Right lobe of liver (tissue), 6 donors: Measurements from ENCODE around the gene MDM2. TPM values are rescaled to one million over a fixed set of nuclear protein-coding genes. Genes with fewer than 3 reads are reported as not detected.
A peak's percentile ranks its signal among the peaks of the same experiment; 100 is the strongest.
"Not testable (repeated sequence)": the region's sequence is repeated elsewhere in the genome, so short reads cannot be mapped to it uniquely, and the experiment has no call there.

Source experiments
- ATAC-seq, 4 donors: fragments of 200-7000 bp; cut with Tn5 transposase; one replicate each; pipeline ENCODE4 v1.9.1; 2020; ENCODE audit warnings: mild to moderate bottlenecking in 4 of 4, moderate library complexity in 4 of 4
- DNase-seq, 3 donors: peaks; one replicate each; pipeline ENCODE4 v3.0.0-alpha.2; 2020
- H3K27ac ChIP-seq, 3 donors: fragments of 200-600 bp; one replicate each; pipeline ENCODE4 v1.8.0; 2022
- H3K27me3 ChIP-seq, 2 donors: fragments of 200-600 bp; one replicate each; pipeline ENCODE4 v1.8.0; 2022
- H3K36me3 ChIP-seq, 4 donors: fragments of 200-600 bp; sonication (generic) in 1 of 4; one replicate each; pipeline versions ENCODE4 v1.5.1 to v1.8.0; 2017 to 2022; ENCODE audit warnings: control low read depth in 1 of 4
- H3K4me1 ChIP-seq, 4 donors: fragments of 200-600 bp; sonication (generic) in 1 of 4; one replicate each; pipeline versions ENCODE4 v1.5.1 to v1.8.0; 2017 to 2022; ENCODE audit warnings: control low read depth in 1 of 4
- H3K4me3 ChIP-seq, 3 donors: fragments of 200-600 bp; one replicate each; pipeline ENCODE4 v1.8.0; 2022
- H3K9me3 ChIP-seq, 4 donors: fragments of 200-600 bp; sonication (generic) in 1 of 4; one replicate each; pipeline versions ENCODE4 v1.5.1 to v1.8.0; 2017 to 2022; ENCODE audit warnings: control low read depth in 1 of 4
- POLR2A ChIP-seq: fragments of 450-650 bp; IDR thresholded peaks from one replicate; pipeline ENCODE4 v1.6.1; 2017; ENCODE audit warnings: antibody characterized with exemption, mild to moderate bottlenecking
- WGBS: methylation state at CpG from one replicate; pipeline ENCODE4 v1.1.6; 2018; ENCODE audit warnings: low coverage, low lambda C conversion rate; ENCODE audit not compliant: insufficient coverage; ENCODE audit errors: missing lambda C conversion rate; 5-methylcytosine and 5-hydroxymethylcytosine counted together
- intact Hi-C, 2 donors: fragments of 100-400 bp; cut with DNase I; formaldehyde crosslinking; loops; one replicate each; pipeline versions ENCODE4 v1.11.2 to v1.14.1; 2022
- total RNA-seq, 6 experiments: library from RNA; depleted of rRNA in 2 of 6; stranded (reverse); fragments of >200 nt in 2 of 6; fragmentation: NEBNext Ultra II Directional in 3 of 6; extraction: Animal tissue kit (Norgen Biotek cat#: 25700) in 3 of 6; gene quantifications; one replicate each; pipeline versions ENCODE4 v1.1.0 to v1.2.4, GENCODE V29; 2016 to 2023
- TF ChIP-seq, protein P1 (sequence below), 4 donors: fragments of 200-600 bp in 3 of 4; fragments of 450-650 bp in 1 of 4; IDR thresholded peaks; one replicate each; pipeline versions ENCODE4 v1.5.1 to v1.8.0; 2016 to 2022; ENCODE audit warnings: antibody characterized with exemption in 4 of 4, mild to moderate bottlenecking in 2 of 4
- donor health status: DM: no; HTN: yes; CAD: no.
- donor health status: DM: no; HTN: no; CAD: no.
- donor health status: DM: no; HTN: no; CAD: no.
- donor health status: DM: no; HTN: yes; CAD: no.
- donor health status: DM: no; HTN: yes; CAD: no.

Gene MDM2
- total RNA-seq, 6 experiments from 2014 or later: 56.9 to 74.3 (median 64.0) TPM

DNA sequence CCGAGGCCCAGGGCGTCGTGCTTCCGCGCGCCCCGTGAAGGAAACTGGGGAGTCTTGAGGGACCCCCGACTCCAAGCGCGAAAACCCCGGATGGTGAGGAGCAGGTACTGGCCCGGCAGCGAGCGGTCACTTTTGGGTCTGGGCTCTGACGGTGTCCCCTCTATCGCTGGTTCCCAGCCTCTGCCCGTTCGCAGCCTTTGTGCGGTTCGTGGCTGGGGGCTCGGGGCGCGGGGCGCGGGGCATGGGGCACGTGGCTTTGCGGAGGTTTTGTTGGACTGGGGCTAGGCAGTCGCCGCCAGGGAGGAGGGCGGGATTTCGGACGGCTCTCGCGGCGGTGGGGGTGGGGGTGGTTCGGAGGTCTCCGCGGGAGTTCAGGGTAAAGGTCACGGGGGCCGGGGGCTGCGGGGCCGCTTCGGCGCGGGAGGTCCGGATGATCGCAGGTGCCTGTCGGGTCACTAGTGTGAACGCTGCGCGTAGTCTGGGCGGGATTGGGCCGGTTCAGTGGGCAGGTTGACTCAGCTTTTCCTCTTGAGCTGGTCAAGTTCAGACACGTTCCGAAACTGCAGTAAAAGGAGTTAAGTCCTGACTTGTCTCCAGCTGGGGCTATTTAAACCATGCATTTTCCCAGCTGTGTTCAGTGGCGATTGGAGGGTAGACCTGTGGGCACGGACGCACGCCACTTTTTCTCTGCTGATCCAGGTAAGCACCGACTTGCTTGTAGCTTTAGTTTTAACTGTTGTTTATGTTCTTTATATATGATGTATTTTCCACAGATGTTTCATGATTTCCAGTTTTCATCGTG, 612 bp downstream of the MDM2 start:
- no peaks in the 10 kb centered on the region for H3K27me3 ChIP-seq
- intact Hi-C loops: no loop called here

DNA sequence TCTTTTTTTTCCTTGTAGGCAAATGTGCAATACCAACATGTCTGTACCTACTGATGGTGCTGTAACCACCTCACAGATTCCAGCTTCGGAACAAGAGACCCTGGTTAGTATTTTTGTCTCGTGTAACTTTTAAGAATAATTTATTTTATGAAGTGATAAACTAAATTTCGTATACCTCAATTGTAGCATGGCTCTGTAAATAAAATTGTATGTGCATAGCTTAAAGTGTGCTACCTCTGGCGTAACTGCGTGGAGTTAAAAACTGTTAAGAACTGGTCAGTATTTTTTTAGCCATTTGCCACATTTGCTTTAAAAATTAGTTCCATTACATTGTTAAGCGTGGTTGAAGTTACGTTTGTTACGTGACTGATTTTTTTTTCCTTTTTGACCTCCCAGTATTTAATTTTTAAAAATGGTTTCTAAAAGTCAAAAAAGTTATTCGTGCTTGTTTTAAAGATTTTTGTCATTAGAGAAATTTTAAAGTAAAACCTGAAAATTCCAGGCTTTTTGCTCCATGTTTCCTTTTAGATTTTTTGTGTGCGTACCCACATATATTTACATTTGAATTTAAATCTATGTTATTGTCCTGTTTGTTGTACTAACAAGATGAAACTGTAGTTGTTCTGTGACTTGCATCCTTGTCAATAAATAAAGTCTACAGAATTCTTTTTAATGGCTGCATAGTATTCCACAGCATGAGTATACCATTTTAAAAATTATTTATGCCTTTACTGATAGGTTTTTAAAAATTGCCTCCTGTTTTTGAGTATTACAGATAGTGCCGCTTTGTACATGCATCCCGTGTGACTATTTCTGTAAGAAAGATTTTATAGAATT, 1.4 kb downstream of the MDM2 start:
- Histone ChIP-seq H3K4me1 (peaks cover 0 to 29% (median 5%) of the 10 kb centered on the region in 4 donors), H3K9me3 (no peaks in the 10 kb centered on the region), H3K36me3 (peaks cover 4 to 20% (median 11%) of the 10 kb centered on the region in 4 donors), H3K27me3 (no peaks in the 10 kb centered on the region), H3K27ac (peak overlapping the region; percentile 99 to 100 (median 99)), H3K4me3 (peak overlapping the region; percentile 70 to 89 (median 79))
- intact Hi-C loops: no loop called here
- TF ChIP-seq, protein P1, sequence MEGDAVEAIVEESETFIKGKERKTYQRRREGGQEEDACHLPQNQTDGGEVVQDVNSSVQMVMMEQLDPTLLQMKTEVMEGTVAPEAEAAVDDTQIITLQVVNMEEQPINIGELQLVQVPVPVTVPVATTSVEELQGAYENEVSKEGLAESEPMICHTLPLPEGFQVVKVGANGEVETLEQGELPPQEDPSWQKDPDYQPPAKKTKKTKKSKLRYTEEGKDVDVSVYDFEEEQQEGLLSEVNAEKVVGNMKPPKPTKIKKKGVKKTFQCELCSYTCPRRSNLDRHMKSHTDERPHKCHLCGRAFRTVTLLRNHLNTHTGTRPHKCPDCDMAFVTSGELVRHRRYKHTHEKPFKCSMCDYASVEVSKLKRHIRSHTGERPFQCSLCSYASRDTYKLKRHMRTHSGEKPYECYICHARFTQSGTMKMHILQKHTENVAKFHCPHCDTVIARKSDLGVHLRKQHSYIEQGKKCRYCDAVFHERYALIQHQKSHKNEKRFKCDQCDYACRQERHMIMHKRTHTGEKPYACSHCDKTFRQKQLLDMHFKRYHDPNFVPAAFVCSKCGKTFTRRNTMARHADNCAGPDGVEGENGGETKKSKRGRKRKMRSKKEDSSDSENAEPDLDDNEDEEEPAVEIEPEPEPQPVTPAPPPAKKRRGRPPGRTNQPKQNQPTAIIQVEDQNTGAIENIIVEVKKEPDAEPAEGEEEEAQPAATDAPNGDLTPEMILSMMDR (IDR thresholded peaks at IDR 0.05): no peak
- TF ChIP-seq POLR2A: no peak
- ATAC-seq: no peak
- no peak for DNase-seq
- WGBS: 52% methylated on average over 12 of the region's 12 CpGs

More for the DNA sequence above, 612 bp downstream of the MDM2 start:
- Histone ChIP-seq H3K27ac (peak overlapping the region; percentile 99 to 100 (median 99)), H3K9me3 (no peaks in the 10 kb centered on the region), H3K4me1 (peaks cover 0 to 28% (median 6%) of the 10 kb centered on the region in 4 donors), H3K4me3 (peak overlapping the region; percentile 70 to 89 (median 79)), H3K36me3 (peaks cover 0 to 12% (median 8%) of the 10 kb centered on the region in 4 donors)
- peak; percentile 83 to 91 (median 88) for DNase-seq
- ATAC-seq: peak; percentile 58 to 67 (median 61)
- 0% methylated on average over 11 of the region's 61 CpGs for WGBS
- TF ChIP-seq POLR2A: peak; percentile 91
- TF ChIP-seq, protein P1 (IDR thresholded peaks at IDR 0.05): peak in 1 of 4 donors; percentile 15

DNA sequence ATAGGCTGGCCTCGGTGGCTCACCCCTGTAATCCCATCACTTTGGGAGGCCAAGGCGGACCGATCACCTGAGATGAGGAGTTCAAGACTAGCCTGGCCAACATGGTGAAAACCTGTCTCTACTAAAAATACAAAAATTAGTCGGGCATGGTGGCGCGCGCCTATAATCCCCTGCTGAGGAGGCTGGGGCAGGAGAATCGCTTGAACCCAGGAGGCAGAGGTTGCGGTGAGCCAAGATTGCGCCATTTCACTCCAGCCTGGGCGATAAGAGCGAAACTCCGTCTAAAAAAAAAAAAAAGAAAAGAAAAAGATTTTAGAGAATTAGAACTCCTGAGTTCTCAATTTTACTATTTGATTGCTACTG, 2.0 kb downstream of the MDM2 start:
- Histone ChIP-seq H3K4me1 (peaks cover 0 to 35% (median 5%) of the 10 kb centered on the region in 4 donors), H3K4me3 (peak overlapping the region in 1 of 3 donors; percentile 79), H3K36me3 (peaks cover 6 to 26% (median 14%) of the 10 kb centered on the region in 4 donors)
- WGBS: 89% methylated on average over 11 of the region's 13 CpGs
- ATAC-seq, intact Hi-C loops, H3K27me3 ChIP-seq, DNase-seq, H3K9me3 ChIP-seq, H3K27ac ChIP-seq: not testable (repeated sequence)

DNA sequence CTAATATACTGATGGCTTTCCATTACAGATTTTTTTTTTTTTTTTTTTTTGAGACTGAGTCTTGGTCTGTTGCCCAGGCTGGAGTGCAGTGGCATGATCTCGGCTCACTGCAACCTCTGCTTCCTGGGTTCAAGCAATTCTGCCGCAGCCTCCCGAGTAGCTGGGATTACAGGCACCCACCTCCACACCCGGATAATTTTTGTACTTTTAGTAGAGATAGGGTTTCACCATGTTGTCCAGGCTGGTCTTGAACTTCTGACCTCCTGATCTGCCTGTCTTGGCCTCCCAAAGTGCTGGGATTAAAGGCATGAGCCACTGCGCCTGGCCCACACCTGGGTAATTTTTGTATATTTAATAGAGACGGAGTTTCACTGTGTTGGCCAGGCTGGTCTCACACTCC, 3.6 kb downstream of the MDM2 start:
- peaks cover 0 to 41% (median 5%) of the 10 kb centered on the region in 4 donors for H3K4me1 ChIP-seq
- peaks cover 6 to 41% (median 21%) of the 10 kb centered on the region in 4 donors for H3K36me3 ChIP-seq

DNA sequence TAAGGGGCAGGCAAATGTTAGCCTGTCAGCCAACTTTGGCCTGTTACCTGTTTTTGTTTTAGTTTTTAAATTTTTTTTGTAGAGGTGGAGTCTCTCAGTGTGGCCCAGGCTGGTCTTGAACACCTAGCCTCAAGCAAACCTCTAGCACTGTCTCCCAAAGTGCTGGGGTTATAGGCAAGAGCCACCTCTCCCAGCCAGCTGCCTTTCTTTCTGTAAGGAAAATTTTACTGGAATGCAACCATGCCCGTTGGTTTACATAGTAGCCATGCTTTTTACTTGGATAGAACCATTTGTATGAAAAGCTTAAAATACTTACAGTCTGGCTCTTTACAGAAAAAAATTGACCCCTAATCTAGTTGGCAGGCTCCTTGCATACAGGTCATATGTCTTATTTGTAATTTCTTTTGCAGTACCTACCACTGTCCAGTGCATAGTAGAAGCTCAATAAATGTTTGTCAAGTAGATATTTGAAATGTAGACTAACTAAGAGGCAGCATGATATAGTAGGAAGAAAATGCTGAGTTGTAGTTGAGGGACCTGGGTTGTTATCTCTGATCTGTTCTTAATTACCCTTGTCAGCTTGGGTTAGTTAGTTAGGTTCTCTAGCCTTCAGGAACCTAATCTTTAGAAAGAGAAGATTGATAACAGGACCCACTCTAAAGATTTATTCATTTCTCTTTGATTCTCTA, 4.7 kb downstream of the MDM2 start:
- ATAC-seq: no peak

More for the DNA sequence above, 3.6 kb downstream of the MDM2 start:
- intact Hi-C loops, ATAC-seq, H3K4me3 ChIP-seq, H3K27me3 ChIP-seq, H3K9me3 ChIP-seq, DNase-seq: not testable (repeated sequence)
- H3K27ac ChIP-seq: peak overlapping the region in 1 of 3 donors; percentile 1
- 42% methylated on average over 6 of the region's 6 CpGs for WGBS

More for the DNA sequence above, 4.7 kb downstream of the MDM2 start:
- TF ChIP-seq POLR2A: no peak
- TF ChIP-seq, protein P1 (IDR thresholded peaks at IDR 0.05): no peak
- Histone ChIP-seq H3K9me3 (no peaks in the 10 kb centered on the region), H3K27me3 (no peaks in the 10 kb centered on the region), H3K27ac (peak overlapping the region in 1 of 3 donors; percentile 33), H3K36me3 (peaks cover 6 to 52% (median 28%) of the 10 kb centered on the region in 4 donors), H3K4me3 (no peak overlapping the region), H3K4me1 (peaks cover 0 to 41% (median 5%) of the 10 kb centered on the region in 4 donors)
- intact Hi-C loops: no loop called here
- DNase-seq: no peak
- 63% methylated on average over 1 of the region's 1 CpG for WGBS
